Tibial nerve (tissue), 4 donors: ENCODE data around the gene NBEA. TPM values are rescaled to one million over a fixed set of nuclear protein-coding genes. Genes with fewer than 3 reads are reported as not detected.

Experiments
- DNase-seq, 2 donors: peaks; one replicate each; pipeline ENCODE4 v3.0.0-alpha.2; 2019; ENCODE audit warnings: low spot score in 2 of 2
- H3K27ac ChIP-seq, 4 donors: fragments of 200-600 bp; sonication (generic) in 3 of 4; one replicate each; pipeline ENCODE4 v1.5.1; 2017 to 2019; ENCODE audit warnings: mild to moderate bottlenecking in 1 of 4
- H3K27me3 ChIP-seq, 2 donors: fragments of 200-600 bp; sonication (generic) in 1 of 2; one replicate each; pipeline versions ENCODE4 v1.5.1 to v1.6.0; 2017 to 2019
- H3K36me3 ChIP-seq, 3 donors: fragments of 200-600 bp; sonication (generic); one replicate each; pipeline ENCODE4 v1.5.1; 2018 to 2019
- H3K4me1 ChIP-seq, 4 donors: fragments of 200-600 bp; sonication (generic) in 3 of 4; one replicate each; pipeline ENCODE4 v1.5.1; 2017 to 2019
- H3K4me3 ChIP-seq, 4 donors: fragments of 200-600 bp; sonication (generic) in 3 of 4; one replicate each; pipeline ENCODE4 v1.5.1; 2017 to 2019; ENCODE audit warnings: mild to moderate bottlenecking in 1 of 4, moderate library complexity in 1 of 4
- H3K9me3 ChIP-seq, 4 donors: fragments of 200-600 bp; sonication (generic) in 3 of 4; one replicate each; pipeline ENCODE4 v1.5.1; 2017 to 2019
- EP300 ChIP-seq, 2 donors: sonication (generic); formaldehyde crosslinking; IDR thresholded peaks; one replicate each; pipeline ENCODE4 v1.6.1; 2017; ENCODE audit warnings: antibody characterized with exemption in 2 of 2, mild to moderate bottlenecking in 1 of 2
- POLR2A ChIP-seq, 2 donors: fragments of 450-650 bp; IDR thresholded peaks; one replicate each; pipeline ENCODE4 v1.6.1; 2017; ENCODE audit warnings: antibody characterized with exemption in 2 of 2, mild to moderate bottlenecking in 2 of 2, moderate library complexity in 2 of 2
- WGBS, 2 donors: methylation state at CpG; one replicate each; pipeline ENCODE4 v1.1.5; 2018; 5-methylcytosine and 5-hydroxymethylcytosine counted together
- total RNA-seq, 4 donors: library from RNA; depleted of rRNA; stranded (reverse); fragments of >200 nt; gene quantifications; one replicate each; pipeline ENCODE4 v1.1.0, GENCODE V29; 2016
- TF ChIP-seq, protein P1 (sequence below), 5 experiments: fragments of 200-600 bp in 3 of 5; fragments of 450-650 bp in 2 of 5; sonication (generic) in 3 of 5; IDR thresholded peaks; one replicate each; pipeline ENCODE4 v1.5.1; 2016 to 2019; ENCODE audit warnings: antibody characterized with exemption in 5 of 5, mild to moderate bottlenecking in 3 of 5, moderate library complexity in 2 of 5

The NBEA gene, protein sequence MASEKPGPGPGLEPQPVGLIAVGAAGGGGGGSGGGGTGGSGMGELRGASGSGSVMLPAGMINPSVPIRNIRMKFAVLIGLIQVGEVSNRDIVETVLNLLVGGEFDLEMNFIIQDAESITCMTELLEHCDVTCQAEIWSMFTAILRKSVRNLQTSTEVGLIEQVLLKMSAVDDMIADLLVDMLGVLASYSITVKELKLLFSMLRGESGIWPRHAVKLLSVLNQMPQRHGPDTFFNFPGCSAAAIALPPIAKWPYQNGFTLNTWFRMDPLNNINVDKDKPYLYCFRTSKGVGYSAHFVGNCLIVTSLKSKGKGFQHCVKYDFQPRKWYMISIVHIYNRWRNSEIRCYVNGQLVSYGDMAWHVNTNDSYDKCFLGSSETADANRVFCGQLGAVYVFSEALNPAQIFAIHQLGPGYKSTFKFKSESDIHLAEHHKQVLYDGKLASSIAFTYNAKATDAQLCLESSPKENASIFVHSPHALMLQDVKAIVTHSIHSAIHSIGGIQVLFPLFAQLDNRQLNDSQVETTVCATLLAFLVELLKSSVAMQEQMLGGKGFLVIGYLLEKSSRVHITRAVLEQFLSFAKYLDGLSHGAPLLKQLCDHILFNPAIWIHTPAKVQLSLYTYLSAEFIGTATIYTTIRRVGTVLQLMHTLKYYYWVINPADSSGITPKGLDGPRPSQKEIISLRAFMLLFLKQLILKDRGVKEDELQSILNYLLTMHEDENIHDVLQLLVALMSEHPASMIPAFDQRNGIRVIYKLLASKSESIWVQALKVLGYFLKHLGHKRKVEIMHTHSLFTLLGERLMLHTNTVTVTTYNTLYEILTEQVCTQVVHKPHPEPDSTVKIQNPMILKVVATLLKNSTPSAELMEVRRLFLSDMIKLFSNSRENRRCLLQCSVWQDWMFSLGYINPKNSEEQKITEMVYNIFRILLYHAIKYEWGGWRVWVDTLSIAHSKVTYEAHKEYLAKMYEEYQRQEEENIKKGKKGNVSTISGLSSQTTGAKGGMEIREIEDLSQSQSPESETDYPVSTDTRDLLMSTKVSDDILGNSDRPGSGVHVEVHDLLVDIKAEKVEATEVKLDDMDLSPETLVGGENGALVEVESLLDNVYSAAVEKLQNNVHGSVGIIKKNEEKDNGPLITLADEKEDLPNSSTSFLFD (N-terminal part only)
- 10 to 100 TPM in 2 of 4 donors, 1 to 10 TPM in 2; 9.0 to 11.9 (median 10.5) TPM for total RNA-seq

DNA sequence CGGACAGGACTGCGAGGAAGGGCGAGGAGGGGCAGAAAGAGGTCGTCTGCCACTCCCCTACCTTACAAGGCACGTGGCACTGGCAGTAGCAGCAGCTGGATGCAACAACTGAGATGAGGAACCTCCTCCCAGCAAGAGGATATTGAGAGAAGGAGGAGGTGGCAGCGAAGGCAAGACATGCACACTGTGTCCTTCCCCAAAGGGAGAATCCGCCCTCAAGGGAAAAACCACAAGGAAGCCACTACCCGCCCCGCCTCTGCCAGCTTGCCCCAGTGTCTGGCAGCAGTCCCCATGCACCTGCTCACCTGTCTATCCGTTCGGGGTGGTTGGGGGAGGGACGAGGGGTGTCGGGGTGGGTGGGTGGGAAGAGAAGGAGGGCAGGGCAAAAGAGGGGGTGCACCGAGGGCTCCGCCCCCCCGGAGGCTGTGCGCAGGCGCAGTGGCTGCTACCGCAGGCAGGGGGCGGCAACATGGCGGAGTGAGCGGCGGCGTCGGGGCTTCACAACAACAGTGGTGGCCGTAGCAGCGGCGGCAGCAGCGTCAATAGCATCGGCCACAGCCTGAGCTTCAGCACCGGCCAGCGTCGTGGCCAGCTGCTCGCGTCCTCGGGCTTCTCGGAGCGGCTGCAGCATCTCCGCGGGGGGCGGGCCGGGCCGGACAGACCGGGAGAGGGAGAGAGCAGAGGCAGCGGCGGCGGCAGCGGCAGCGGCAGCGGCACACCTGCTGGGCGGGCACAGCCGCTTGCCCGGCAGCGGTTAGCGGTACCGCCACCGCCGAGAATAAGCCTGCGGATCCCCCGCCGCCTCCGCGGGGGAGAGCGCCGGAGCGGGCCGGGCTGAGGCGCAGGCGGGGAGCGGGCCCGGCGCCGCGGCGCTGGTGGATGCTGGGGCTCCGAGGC lies at the start of gene NBEA:
TSS of gene NBEA (plus strand) at position 436 of the 897 bp plus-strand sequence. CDS start 551 bp downstream, outside the sequence.
- 0 to 1% methylated on average over 45 to 56 of the region's 76 CpGs for WGBS, 2 donors
- H3K27me3 ChIP-seq, result no peaks in the 10 kb centered on the region
- peaks cover 0 to 26% (median 6%) of the 10 kb centered on the region in 4 donors for H3K4me1 ChIP-seq
- peak; percentile 17 to 44 for DNase-seq
- H3K36me3 ChIP-seq, result no peaks in the 10 kb centered on the region
- H3K27ac ChIP-seq, result peak within 1 kb of the TSS; percentile 44 to 89 (median 76)
- H3K9me3 ChIP-seq, result no peaks in the 10 kb centered on the region
- peak in 1 of 2 donors; percentile 74 for TF ChIP-seq EP300 (IDR thresholded peaks at IDR 0.05)
- TF ChIP-seq, protein P1, sequence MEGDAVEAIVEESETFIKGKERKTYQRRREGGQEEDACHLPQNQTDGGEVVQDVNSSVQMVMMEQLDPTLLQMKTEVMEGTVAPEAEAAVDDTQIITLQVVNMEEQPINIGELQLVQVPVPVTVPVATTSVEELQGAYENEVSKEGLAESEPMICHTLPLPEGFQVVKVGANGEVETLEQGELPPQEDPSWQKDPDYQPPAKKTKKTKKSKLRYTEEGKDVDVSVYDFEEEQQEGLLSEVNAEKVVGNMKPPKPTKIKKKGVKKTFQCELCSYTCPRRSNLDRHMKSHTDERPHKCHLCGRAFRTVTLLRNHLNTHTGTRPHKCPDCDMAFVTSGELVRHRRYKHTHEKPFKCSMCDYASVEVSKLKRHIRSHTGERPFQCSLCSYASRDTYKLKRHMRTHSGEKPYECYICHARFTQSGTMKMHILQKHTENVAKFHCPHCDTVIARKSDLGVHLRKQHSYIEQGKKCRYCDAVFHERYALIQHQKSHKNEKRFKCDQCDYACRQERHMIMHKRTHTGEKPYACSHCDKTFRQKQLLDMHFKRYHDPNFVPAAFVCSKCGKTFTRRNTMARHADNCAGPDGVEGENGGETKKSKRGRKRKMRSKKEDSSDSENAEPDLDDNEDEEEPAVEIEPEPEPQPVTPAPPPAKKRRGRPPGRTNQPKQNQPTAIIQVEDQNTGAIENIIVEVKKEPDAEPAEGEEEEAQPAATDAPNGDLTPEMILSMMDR (IDR thresholded peaks at IDR 0.05), result peak; percentile 37 to 68 (median 47)
- TF ChIP-seq POLR2A (IDR thresholded peaks at IDR 0.05), result peak in 1 of 2 donors; percentile 40
- peak within 1 kb of the TSS; percentile 69 to 85 (median 83) for H3K4me3 ChIP-seq

DNA sequence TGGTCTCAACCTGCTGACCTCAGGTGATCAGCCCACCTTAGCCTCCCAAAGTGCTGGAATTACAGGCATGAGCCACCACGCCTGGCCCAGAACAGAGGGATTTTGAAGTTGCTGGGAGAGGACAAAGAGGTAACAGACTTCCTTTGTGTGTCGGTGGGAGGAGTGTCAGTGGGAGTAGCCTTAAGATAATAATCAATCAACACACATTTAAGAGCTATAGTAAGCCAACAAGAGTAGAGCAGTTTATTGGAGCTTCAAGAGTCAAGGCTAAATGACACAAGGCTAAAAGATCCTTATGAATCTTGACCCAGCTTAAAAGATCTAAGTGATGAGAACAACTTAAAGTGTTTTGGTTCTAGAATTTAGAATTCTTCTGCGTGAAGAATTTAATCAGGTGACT lies 47.3 kb upstream of the NBEA start:
- Histone ChIP-seq H3K36me3 (no peaks in the 10 kb centered on the region), H3K4me1 (no peaks in the 10 kb centered on the region)
- 80 to 81% methylated on average over 3 of the region's 3 CpGs for WGBS, 2 donors

DNA sequence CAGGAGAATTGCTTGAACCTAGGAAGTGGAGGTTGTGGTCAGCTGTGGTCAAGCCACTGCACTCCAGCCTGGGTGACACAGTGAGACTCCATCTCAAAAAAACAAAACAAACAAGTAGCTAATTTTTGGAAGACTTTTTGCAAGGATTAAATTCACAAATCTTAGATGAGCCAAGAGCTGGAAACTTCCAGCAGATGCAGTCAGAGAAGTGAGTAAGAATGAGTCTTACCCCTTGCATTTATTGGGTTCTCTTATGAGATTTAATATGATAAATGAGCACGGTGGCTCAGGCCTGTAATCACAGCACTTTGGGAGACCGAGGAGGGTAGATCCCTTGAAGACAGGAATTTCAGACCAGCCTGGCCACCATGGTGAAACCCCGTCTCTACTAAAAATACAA lies 44.9 kb upstream of the NBEA start:
- no peaks in the 10 kb centered on the region for H3K4me1 ChIP-seq
- DNase-seq, result no peak
- H3K36me3 ChIP-seq, result no peaks in the 10 kb centered on the region
- no peak overlapping the region for H3K27ac ChIP-seq
- H3K9me3 ChIP-seq, result no peaks in the 10 kb centered on the region
- H3K4me3 ChIP-seq, result no peak overlapping the region
- TF ChIP-seq EP300 (IDR thresholded peaks at IDR 0.05), result no peak
- WGBS, 2 donors, result 90 to 95% methylated on average over 3 of the region's 3 CpGs
- H3K27me3 ChIP-seq, result no peaks in the 10 kb centered on the region

More for the DNA sequence above, 47.3 kb upstream of the NBEA start:
- no peaks in the 10 kb centered on the region for H3K9me3 ChIP-seq
- no peak for TF ChIP-seq POLR2A (IDR thresholded peaks at IDR 0.05)
- TF ChIP-seq, protein P1 (IDR thresholded peaks at IDR 0.05), result no peak
- no peak for TF ChIP-seq EP300 (IDR thresholded peaks at IDR 0.05)
- no peak overlapping the region for H3K27ac ChIP-seq
- H3K27me3 ChIP-seq, result no peaks in the 10 kb centered on the region
- DNase-seq, result no peak
- H3K4me3 ChIP-seq, result no peak overlapping the region

DNA sequence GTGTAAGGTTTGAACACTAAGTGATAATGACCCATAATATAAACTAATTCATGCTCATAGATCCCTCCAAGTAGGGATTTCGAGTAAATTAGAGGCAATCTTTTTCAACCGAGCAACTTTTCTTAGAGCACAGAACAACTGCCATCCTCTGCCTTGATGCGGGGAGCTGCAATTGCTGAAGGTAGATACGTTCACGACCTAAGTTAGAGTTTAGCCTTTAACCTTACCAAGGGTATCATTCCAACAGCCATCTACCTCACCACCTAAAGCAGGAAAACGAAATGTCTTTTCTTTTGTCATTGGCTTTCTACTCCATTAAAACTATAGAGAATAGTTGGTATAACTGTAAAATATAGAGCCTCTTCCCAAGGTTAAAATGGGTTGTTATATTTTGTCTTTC lies 42.2 kb upstream of the NBEA start:
- Histone ChIP-seq H3K27me3 (no peaks in the 10 kb centered on the region), H3K27ac (no peak overlapping the region), H3K4me1 (no peaks in the 10 kb centered on the region), H3K36me3 (no peaks in the 10 kb centered on the region), H3K9me3 (no peaks in the 10 kb centered on the region), H3K4me3 (no peak overlapping the region)
- WGBS, 2 donors, result 41 to 47% methylated on average over 6 of the region's 6 CpGs
- DNase-seq, result no peak
- TF ChIP-seq EP300 (IDR thresholded peaks at IDR 0.05) (no peak), POLR2A (IDR thresholded peaks at IDR 0.05) (no peak)
- TF ChIP-seq, protein P1 (IDR thresholded peaks at IDR 0.05), result no peak
